ENCODE data around the gene HINT2.

The HINT2 gene

DNA sequence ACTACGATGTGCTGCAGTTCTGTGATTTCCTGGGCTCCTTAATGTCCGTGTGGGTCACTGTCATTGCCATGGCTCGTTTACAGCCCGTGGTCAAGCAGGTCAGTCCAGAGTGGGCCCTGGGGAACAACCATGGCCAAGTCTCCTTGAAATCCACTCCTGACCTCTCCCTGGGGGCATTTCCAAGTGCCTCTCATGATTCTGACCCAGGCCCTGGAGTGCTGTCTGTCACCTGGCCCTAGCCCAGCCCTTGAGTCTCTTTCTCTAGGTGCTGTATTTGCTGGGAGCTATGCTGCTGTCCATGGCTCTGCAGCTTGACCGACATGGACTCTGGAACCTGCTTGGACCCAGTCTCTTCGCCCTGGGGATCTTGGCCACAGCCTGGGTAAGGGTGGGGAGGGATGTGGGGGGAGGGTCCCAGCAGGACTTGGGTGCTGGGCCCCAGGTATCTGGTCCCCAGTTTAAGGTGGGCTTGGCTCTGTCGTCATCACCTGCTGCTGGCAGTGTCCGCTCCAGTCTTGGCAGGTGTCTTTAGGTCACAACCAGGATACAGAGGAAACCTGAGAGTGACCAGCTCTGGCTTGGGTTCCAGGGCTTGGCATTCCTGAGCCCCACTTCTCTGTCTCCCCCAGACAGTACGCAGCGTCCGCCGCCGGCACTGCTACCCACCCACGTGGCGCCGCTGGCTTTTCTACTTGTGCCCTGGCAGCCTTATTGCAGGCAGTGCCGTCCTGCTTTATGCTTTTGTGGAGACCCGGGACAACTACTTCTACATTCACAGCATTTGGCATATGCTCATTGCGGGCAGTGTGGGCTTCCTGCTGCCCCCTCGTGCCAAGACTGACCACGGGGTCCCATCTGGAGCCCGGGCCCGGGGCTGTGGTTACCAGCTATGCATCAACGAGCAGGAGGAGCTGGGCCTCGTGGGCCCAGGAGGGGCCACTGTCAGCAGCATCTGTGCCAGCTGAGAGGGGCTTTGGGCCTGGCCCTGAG lies 38.3 kb upstream of the HINT2 start:
- Histone ChIP-seq H3K4me3 (ENCODE audit: low read length) (no peak overlapping the region), H3K27me3 (ENCODE audit: control insufficient read depth, insufficient read depth, low read length) (no peaks in the 10 kb centered on the region), H3K27ac (ENCODE audit: low read length) (no peak overlapping the region), H3K9me3 (ENCODE audit: control insufficient read depth, low read depth, low read length) (no peaks in the 10 kb centered on the region), H3K4me1 (ENCODE audit: control insufficient read depth, low read depth, low read length) (no peaks in the 10 kb centered on the region), H3K9ac (ENCODE audit: low read length) (no peak overlapping the region), H3K36me3 (ENCODE audit: control insufficient read depth, low read depth, low read length) (no peaks in the 10 kb centered on the region)

DNA sequence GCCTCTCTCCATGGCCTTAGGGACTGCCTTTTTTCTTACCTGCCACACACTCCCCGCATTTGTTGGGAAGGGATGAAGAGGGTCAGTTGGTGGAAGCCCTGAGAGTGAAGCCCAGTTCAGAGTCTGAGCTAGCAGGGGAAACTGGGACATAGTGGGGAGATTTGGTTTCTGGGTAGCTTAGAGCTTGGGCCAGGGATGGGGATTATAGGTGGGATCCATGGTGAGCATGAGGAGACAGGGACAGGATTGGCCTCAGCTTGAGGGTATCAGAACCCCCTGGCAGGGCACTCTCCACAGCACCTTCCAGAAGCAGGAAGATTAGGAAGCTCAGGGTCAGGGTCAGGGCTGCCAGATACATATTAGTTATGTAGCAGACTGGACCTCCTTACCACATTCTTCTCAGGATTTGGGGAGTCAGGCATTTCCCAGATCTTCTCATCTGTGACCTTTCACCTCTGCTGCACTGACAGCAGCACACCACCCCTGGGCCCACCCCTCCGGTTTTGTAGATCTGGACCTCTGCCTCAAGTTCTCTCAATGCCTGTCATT lies 37.5 kb upstream of the HINT2 start:
- Histone ChIP-seq H3K9ac (ENCODE audit: low read length) (no peak overlapping the region), H3K27ac (ENCODE audit: low read length) (no peak overlapping the region), H3K9me3 (ENCODE audit: control insufficient read depth, low read depth, low read length) (no peaks in the 10 kb centered on the region), H3K4me1 (ENCODE audit: control insufficient read depth, low read depth, low read length) (no peaks in the 10 kb centered on the region), H3K4me3 (ENCODE audit: low read length) (no peak overlapping the region), H3K36me3 (ENCODE audit: control insufficient read depth, low read depth, low read length) (no peaks in the 10 kb centered on the region), H3K27me3 (ENCODE audit: control insufficient read depth, insufficient read depth, low read length) (peaks cover 3% of the 10 kb centered on the region)

- Histone ChIP-seq H3K9ac (ENCODE audit: low read length) (no peak overlapping the region), H3K4me3 (ENCODE audit: low read length) (no peak overlapping the region), H3K27ac (ENCODE audit: low read length) (no peak overlapping the region), H3K27me3 (ENCODE audit: control insufficient read depth, insufficient read depth, low read length) (peaks cover 26% of the 10 kb centered on the region), H3K9me3 (ENCODE audit: control insufficient read depth, low read depth, low read length) (no peaks in the 10 kb centered on the region), H3K4me1 (ENCODE audit: control insufficient read depth, low read depth, low read length) (peaks cover 19% of the 10 kb centered on the region), H3K36me3 (ENCODE audit: control insufficient read depth, low read depth, low read length) (no peaks in the 10 kb centered on the region)
Measured at GRCh38 chr9:35847792-35848572, 33.1 kb upstream of the HINT2 start.

GRCh38 chr9:35845824-35846771 lies 31.3 kb upstream of the HINT2 start:
- Histone ChIP-seq H3K27ac (ENCODE audit: low read length) (no peak overlapping the region), H3K9me3 (ENCODE audit: control insufficient read depth, low read depth, low read length) (no peaks in the 10 kb centered on the region), H3K36me3 (ENCODE audit: control insufficient read depth, low read depth, low read length) (no peaks in the 10 kb centered on the region), H3K27me3 (ENCODE audit: control insufficient read depth, insufficient read depth, low read length) (peaks cover 26% of the 10 kb centered on the region), H3K9ac (ENCODE audit: low read length) (no peak overlapping the region), H3K4me1 (ENCODE audit: control insufficient read depth, low read depth, low read length) (peaks cover 19% of the 10 kb centered on the region), H3K4me3 (ENCODE audit: low read length) (peak overlapping the region; percentile 60)

- H3K9me3 ChIP-seq (ENCODE audit: control insufficient read depth, low read depth, low read length): no peaks in the 10 kb centered on the region
Measured at GRCh38 chr9:35844628-35845270, 29.9 kb upstream of the HINT2 start.

DNA sequence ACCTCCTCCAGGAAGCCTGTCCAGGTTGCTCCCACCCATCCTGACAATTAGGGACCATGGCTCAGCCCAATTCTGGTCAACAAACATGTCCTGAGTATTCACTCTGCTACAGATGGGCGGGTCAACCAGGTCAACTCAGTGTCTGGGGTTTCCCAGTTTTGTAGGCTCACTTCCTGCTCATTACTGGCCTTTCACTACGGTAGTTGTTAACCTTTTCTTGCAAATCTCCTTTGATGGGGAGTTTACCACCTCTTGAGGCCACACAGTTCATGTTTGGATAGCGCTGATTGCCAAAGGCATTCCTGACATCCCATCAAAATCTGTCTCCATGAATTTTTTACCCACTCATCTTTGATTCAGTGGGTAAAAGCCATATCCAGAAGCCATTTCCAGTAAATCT lies 28.0 kb upstream of the HINT2 start:
- H3K9me3 ChIP-seq (ENCODE audit: control insufficient read depth, low read depth, low read length): no peaks in the 10 kb centered on the region
- H3K36me3 ChIP-seq (ENCODE audit: control insufficient read depth, low read depth, low read length): no peaks in the 10 kb centered on the region
- H3K4me3 ChIP-seq (ENCODE audit: low read length): no peak overlapping the region
- no peak overlapping the region for H3K27ac ChIP-seq (ENCODE audit: low read length)
- H3K9ac ChIP-seq (ENCODE audit: low read length): no peak overlapping the region
- H3K27me3 ChIP-seq (ENCODE audit: control insufficient read depth, insufficient read depth, low read length): peaks cover 26% of the 10 kb centered on the region
- peaks cover 19% of the 10 kb centered on the region for H3K4me1 ChIP-seq (ENCODE audit: control insufficient read depth, low read depth, low read length)

More at GRCh38 chr9:35844628-35845270, 29.9 kb upstream of the HINT2 start:
- Histone ChIP-seq H3K4me1 (ENCODE audit: control insufficient read depth, low read depth, low read length) (peaks cover 19% of the 10 kb centered on the region), H3K36me3 (ENCODE audit: control insufficient read depth, low read depth, low read length) (no peaks in the 10 kb centered on the region), H3K4me3 (ENCODE audit: low read length) (peak overlapping the region; percentile 18), H3K9ac (ENCODE audit: low read length) (no peak overlapping the region), H3K27ac (ENCODE audit: low read length) (no peak overlapping the region), H3K27me3 (ENCODE audit: control insufficient read depth, insufficient read depth, low read length) (peaks cover 26% of the 10 kb centered on the region)

- peaks cover 19% of the 10 kb centered on the region for H3K4me1 ChIP-seq (ENCODE audit: control insufficient read depth, low read depth, low read length)
- H3K9ac ChIP-seq (ENCODE audit: low read length): no peak overlapping the region
- H3K27ac ChIP-seq (ENCODE audit: low read length): no peak overlapping the region
- peaks cover 22% of the 10 kb centered on the region for H3K27me3 ChIP-seq (ENCODE audit: control insufficient read depth, insufficient read depth, low read length)
- no peaks in the 10 kb centered on the region for H3K36me3 ChIP-seq (ENCODE audit: control insufficient read depth, low read depth, low read length)
- no peak overlapping the region for H3K4me3 ChIP-seq (ENCODE audit: low read length)
- H3K9me3 ChIP-seq (ENCODE audit: control insufficient read depth, low read depth, low read length): no peaks in the 10 kb centered on the region
Measured at GRCh38 chr9:35842020-35842745, 27.3 kb upstream of the HINT2 start.

- Histone ChIP-seq H3K9ac (ENCODE audit: low read length) (no peak overlapping the region), H3K27ac (ENCODE audit: low read length) (no peak overlapping the region), H3K27me3 (ENCODE audit: control insufficient read depth, insufficient read depth, low read length) (peaks cover 16% of the 10 kb centered on the region), H3K4me1 (ENCODE audit: control insufficient read depth, low read depth, low read length) (peaks cover 19% of the 10 kb centered on the region), H3K9me3 (ENCODE audit: control insufficient read depth, low read depth, low read length) (no peaks in the 10 kb centered on the region), H3K4me3 (ENCODE audit: low read length) (no peak overlapping the region), H3K36me3 (ENCODE audit: control insufficient read depth, low read depth, low read length) (no peaks in the 10 kb centered on the region)
Measured at GRCh38 chr9:35841645-35841900, 26.7 kb upstream of the HINT2 start.

- Histone ChIP-seq H3K4me1 (ENCODE audit: control insufficient read depth, low read depth, low read length) (peaks cover 19% of the 10 kb centered on the region), H3K4me3 (ENCODE audit: low read length) (no peak overlapping the region)
Measured at GRCh38 chr9:35840881-35841644, 26.2 kb upstream of the HINT2 start.

GRCh38 chr9:35839926-35840325 lies 25.1 kb upstream of the HINT2 start:
- no peak overlapping the region for H3K9ac ChIP-seq (ENCODE audit: low read length)
- peaks cover 1% of the 10 kb centered on the region for H3K27me3 ChIP-seq (ENCODE audit: control insufficient read depth, insufficient read depth, low read length)
- no peaks in the 10 kb centered on the region for H3K9me3 ChIP-seq (ENCODE audit: control insufficient read depth, low read depth, low read length)
- H3K36me3 ChIP-seq (ENCODE audit: control insufficient read depth, low read depth, low read length): no peaks in the 10 kb centered on the region
- H3K4me1 ChIP-seq (ENCODE audit: control insufficient read depth, low read depth, low read length): peaks cover 11% of the 10 kb centered on the region
- H3K27ac ChIP-seq (ENCODE audit: low read length): no peak overlapping the region
- H3K4me3 ChIP-seq (ENCODE audit: low read length): no peak overlapping the region

More at GRCh38 chr9:35840881-35841644, 26.2 kb upstream of the HINT2 start:
- Histone ChIP-seq H3K9me3 (ENCODE audit: control insufficient read depth, low read depth, low read length) (no peaks in the 10 kb centered on the region), H3K27ac (ENCODE audit: low read length) (no peak overlapping the region), H3K36me3 (ENCODE audit: control insufficient read depth, low read depth, low read length) (no peaks in the 10 kb centered on the region), H3K9ac (ENCODE audit: low read length) (no peak overlapping the region), H3K27me3 (ENCODE audit: control insufficient read depth, insufficient read depth, low read length) (peaks cover 10% of the 10 kb centered on the region)

All from iPS-18a (cell line).